GM19043 (cell line): ENCODE measurements around the gene OPTN.
"Not testable (repeated sequence)": the region's sequence is repeated elsewhere in the genome, so short reads cannot be mapped to it uniquely, and the experiment has no call there.

ENCODE experiments used
- ATAC-seq: cut with Tn5 transposase; IDR thresholded peaks from one replicate; pipeline ENCODE4 v1.9.1; 2021; ENCODE audit warnings: low read depth; ENCODE audit not compliant: unreplicated experiment

The OPTN gene

DNA sequence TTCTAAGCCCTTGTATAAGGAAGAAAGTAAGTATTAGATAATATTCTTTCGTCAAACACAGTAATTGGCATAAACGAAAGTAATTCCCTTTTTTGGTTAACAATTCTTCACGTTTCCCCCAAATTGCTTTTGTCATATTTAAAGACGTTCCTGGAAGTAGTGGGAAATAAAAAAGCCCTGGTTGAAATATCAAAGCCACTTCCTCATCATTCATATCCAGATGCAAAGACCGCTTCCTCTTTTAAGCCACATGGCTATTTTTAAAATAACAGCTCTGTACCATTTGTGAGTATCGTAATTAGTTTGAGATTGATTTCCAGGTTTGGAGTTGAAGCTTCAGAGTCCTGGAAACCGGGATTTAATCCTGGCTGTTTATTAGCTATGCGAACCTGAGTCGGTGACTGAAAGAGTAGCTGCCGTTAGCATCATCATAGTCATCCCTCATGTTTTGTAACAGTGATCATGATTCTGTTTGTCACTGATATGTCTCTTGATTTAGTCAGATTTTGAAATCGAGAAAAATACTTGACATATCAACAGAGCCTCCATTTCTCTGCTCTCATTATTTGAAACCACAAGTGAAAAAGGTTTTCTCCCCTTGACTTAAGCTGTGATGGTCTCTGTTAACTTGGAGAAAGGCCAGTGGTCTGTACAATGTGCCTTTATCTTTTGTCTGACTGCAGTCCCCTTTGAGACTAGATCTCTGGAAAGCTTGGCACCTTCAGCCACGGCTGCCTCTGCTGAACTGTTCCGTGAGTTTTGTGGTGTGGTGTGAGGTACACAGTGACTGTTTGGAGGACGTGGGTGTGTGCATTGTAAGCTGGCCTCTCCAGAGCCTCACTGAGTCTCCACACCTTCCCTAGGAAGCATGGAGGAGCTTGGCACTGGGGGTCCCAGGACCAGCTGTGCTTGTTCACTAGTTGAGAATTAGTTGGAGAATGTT lies 18.1 kb downstream of the OPTN start:
- no peak for ATAC-seq

DNA sequence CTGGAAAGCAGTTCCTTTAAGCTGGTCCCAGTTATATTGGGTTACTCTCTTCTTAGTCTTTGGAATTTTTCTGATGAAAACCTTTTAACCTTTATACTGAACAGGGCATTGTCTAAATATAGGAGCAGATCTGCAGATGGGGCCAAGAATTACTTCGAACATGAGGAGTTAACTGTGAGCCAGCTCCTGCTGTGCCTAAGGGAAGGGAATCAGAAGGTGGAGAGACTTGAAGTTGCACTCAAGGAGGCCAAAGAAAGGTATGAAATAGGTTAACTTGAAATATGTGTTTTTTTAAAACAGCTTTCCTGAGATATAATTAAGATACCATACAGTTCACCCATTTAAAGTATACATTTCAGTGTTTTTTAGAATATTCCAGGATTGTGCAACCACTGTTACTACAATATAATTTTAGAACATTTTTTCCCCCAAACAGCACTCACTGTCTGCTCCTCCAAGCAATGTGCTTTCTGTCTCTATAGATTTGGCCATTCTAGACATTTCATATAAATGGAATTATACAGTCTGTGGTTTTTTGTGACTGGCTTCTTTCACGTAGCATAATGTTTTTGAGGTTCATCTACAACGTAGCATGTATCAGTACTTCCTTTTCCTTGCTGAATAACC lies 18.9 kb downstream of the OPTN start:
- ATAC-seq: no peak

DNA sequence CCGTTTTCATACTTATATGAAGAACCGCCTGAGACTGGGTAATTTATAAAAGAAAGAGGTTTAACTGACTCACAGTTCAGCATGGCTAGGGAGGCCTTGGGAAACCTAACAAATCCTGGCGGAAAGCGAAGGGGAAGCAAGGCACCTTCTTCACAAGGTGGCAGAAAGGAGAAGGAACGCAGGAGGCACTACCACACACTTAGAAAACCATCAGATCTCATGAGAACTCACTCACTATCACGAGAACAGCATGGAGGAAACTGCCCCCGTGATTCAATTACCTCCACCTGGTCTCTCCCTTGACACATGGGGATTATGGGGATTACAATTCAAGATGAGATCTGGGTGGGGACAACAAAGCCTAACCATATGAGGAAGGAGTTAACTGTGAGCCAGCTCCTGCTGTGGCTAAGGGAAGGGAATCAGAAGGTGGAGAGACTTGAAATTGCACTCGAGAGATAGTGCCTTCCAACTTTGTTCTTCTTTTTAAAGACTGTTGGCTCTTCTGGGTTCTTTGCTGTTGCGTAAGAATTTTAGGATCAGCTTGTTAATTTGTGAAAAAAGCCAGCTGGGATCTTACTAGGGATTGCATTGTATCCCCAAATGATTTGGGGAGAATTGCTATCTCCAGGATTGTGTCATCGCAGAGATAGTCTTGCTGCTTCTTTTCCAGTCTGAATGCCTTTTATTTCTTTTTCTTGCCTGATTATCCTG lies 21.0 kb downstream of the OPTN start:
- ATAC-seq: no peak

DNA sequence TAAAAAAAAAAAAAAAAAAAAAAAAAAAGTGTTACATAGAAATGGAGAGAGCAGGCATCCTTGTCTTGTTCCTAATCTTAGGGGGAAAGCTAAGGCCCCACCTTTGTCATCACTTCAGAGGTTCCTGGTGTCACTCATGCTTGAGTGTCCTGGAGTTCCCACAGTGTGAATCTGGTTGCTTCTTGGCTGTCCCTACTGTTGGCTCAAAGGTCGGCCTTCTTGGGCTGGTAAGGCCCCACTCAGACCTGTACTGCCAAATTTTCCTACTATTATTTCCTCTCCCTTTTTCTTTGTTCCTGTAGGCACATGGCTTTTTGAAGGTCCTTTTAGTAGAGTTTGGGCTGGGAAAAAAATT lies 21.5 kb downstream of the OPTN start:
- no peak for ATAC-seq

DNA sequence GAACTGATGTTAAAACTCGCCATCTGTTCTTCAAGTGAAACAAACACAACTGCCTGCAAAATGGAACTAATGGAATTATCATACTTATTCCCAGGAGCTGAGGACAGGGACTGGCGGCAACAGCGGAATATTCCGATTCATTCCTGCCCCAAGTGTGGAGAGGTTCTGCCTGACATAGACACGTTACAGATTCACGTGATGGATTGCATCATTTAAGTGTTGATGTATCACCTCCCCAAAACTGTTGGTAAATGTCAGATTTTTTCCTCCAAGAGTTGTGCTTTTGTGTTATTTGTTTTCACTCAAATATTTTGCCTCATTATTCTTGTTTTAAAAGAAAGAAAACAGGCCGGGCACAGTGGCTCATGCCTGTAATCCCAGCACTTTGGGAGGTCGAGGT lies 36.7 kb downstream of the OPTN start:
- no peak for ATAC-seq

DNA sequence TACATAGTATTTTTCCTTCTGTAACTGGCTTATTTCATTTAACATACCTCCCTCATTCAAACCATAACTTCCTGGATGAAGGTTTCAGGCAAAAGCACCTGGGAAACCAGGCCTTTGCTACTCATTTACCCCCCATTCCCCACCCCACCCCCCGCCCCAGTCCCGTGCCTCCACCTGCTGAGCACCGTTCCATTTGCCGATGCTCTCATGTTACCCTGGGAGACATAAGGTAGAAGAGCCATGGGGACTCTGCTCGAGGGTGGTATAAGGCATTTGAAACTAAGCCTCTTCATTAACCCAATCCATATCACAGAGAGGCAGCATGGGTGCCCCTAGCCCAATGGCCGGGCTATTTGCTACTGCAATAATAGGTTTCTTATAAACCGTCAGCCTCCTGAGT lies 39.2 kb downstream of the OPTN start:
- no peak for ATAC-seq

DNA sequence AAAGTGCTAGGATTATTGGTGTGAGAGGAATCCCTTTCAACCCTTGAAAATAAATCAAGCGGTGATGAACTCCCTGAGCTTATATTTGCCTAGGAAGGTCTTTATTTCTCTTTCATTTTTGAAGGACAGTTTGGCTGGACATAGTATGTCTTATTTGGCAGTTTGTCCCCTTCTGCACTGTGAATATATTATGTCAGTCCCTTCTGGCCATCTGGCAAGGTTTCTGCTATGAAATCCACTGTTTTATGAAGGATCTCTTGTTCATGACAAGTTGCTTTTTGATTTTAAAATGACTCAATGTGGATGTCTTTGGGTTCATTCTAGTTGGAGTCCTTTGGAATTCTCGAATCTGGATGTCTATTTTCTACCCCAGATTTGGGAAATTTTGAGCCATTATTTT lies 39.7 kb downstream of the OPTN start:
- no peak for ATAC-seq

DNA sequence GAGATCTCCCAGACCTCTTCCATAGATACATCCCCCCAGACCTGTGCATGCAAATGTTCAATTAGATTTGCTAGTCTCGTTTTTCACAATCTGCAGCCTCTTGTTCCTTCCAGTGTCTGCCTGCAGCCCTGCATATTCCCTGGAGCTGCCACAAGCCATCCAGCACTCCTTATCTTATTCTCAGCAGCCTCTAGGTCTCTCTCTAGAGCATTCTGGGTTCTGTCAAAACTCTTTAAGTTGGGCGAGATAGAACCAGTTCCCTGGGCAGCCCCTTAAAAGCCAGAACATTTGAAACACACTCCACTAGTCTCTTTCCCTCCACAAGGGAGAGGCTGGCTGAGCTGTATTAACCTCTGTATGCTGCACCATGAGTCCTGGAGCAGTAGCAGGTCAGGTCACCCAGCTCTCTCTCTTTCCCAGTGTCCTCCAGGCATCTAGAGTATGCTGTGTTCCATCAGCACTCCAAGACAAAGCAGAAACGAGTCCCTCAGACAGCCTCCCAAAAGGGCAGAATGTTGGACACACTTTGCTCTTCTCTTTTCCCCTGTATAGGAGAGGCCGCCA lies 40.7 kb downstream of the OPTN start:
- ATAC-seq: no peak

DNA sequence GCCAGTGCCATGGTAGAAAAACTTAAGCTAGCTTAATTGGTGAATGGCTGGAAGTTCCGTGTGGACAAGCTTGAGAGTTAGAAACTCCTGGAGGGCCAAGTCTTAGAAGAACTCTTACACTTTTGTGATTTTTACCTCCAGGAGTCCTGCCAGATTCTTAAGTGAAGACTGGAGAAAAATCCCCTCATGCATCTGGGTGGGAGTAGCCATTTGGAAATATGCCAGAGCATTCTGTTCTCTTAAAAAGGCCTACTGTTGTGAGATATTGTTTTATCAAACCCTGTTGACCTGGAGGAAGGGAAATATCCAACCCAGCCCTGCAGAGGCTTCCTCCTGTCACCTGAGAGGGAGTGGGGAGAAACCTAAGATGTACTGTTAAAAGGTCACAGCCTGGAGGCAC lies 43.8 kb downstream of the OPTN start:
- no peak for ATAC-seq

DNA sequence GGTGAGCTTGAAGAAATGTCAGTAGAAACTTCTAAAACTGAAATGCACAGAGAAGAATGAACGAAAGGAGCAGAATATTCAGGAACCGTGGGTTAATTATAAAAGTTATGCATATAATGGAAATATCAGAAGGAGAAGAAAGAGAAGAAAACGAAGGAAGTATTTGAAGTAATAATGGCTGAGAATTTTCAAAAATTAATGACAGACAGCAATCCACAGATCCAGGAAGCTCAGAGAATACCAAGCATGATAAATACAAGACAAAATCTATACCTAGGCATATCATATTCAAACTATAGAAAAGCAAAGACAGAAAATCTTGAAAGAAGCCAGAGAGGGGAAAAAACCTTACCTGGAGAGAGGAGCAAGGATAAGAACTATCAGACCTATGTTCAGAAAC lies 44.9 kb downstream of the OPTN start:
- ATAC-seq: no peak

DNA sequence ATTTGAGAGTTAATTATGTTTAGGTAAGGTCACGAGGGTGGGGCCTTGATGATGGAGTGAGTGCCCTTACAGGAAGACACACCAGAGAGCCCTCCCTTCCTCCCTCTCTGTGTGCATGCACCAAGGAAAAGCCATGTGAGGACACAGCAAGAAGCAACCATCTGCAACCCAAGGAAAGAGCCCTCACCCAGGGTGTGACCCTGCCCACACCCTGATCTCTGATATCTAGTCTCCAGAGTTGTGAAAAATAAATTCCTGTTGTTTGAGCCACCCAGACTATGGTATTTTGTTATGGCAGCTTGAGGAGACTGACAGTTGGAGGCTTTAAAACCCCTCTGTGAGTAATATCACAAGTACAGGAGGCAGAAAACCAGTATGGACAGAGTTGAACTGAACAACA lies 46.4 kb downstream of the OPTN start:
- ATAC-seq: no peak

DNA sequence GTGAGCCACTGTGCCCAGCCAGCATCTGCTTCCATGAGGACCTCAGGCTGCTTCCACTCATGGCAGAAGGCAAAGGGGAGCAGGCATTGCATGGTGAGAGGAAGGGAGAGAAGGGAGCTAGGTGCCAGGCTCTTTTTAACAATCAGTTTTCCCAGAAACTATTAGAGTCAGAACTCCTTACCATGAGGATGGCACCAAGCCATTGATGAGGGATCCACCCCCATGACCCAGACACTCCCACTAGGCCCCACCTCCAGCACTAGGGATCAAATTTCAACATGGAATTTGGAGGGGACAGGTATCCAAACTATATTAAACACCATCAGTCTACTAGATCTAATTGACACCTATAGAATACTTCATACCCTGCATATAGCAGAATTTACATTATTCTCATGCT lies 47.2 kb downstream of the OPTN start:
- ATAC-seq: no peak

DNA sequence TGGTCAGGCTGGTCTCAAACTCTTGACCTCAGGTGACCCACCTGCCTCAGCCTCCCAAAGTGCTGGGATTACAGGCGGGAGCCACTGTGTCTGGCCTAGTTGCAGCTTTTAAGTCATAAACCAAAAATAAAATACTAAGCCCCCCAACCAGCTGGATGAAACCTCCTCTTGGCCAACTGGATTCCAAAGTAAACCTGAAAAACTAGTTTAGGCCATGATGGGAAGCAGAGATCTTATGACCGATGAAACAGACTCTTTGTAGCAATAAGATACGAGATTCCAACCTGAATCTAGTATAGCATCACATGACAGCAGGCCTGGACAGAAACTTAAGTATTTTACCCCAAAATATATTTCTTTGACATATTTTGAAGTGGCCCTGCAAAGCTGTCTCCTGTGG lies 52.3 kb downstream of the OPTN start:
- ATAC-seq: no peak

DNA sequence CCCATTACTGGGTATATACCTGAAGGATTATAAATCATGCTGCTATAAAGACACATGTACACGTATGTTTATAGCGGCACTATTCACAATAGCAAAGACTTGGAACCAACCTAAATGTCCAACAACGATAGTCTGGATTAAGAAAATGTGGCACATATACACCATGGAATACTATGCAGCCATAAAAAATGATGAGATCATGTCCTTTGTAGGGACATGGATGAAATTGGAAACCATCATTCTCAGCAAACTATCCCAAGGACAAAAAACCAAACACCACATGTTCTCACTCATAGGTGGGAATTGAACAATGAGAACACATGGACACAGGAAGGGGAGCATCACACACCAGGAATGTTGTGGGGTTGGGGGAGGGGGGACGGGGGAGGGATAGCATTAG lies 55.9 kb downstream of the OPTN start:
- not testable (repeated sequence) for ATAC-seq

DNA sequence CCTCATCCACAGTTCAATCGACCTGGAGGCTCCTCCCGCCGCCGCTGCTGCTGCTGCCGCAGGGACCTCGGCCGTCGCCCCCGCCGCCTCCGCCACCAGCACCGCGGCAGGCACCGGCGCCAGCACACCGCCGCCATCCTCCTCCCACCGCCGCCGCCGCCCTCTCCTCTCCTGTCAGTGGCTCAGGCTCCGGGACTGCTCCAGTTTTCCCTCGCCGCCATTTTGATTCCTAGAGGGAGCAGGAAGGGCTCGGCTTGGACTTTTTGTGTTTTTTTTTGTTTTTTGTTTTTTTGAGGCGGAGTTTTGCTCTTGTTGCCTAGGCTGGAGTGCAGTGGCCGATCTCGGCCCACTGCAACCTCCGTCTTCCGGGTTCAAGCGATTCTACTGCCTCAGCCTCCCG lies 58.4 kb downstream of the OPTN start:
- ATAC-seq: no peak

DNA sequence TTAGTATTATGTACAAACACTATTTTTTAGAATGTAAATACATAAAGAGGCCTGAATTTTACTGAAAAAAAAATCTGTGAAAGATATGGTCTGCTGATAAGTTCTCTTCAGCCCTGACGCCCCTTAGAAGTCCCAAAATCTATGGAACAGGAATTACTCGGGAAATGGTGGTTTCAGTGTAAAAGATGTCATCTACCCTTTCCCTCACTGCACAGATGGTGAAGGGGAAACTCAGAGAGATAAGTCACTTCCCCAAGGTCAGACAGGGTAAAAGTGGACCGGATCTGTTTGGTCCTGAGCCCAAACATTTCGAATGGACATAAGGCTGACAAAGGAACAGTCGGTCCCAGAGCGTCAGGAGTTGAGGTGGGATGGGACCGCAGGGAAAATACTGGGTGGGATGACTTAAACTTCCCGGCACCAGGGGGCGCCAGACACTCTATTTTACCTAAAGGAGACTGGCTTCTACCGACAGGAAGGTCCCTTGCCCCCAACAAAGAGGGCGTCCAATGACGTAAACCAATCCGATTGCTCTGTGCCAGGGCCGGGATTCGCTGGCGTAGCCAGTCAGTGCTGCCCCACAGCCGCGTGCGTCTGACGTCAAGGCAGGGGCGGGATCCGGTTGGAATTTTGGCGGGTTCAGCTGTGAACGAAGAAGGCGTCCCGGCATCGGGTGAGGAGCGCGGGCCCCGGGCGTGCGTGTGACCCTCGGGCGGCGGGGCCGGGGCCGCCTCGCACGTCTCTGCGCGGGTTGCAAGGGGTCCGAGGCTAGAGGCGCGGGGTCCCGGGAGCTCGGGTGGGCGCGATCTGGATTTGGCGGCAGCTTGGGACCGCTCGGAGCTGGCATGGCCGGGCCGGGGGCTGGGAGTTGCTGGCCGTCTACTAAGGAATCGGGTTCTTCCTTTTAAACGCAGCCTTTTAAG lies 61.2 kb downstream of the OPTN start, which contains the start of gene MCM10:
MCM10 (plus strand) TSS at position 625 of the 923 bp plus-strand sequence. CDS start 2,645 bp downstream, outside the sequence.
- peak; percentile 99 for ATAC-seq

DNA sequence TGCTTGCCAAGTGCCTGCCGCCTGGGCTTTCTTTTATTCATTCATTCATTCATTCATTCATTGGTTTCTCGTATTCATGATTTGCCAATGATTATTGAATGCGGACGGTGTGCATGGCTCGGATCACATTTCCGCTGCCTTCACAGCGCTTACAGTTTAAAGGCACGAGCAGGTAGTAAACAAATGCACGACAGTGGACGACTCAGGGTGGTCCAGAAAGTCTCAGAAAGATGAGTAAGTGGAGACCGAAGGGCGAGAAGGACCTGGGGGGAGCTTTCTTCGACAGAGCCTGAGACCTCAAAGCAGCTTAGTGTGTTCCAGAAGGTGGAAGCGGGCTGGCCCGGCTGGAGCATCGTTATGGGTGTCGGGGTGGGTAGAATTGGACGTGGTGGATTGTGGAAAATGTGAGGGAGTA lies 61.9 kb downstream of the OPTN start:
- ATAC-seq: peak; percentile 17

DNA sequence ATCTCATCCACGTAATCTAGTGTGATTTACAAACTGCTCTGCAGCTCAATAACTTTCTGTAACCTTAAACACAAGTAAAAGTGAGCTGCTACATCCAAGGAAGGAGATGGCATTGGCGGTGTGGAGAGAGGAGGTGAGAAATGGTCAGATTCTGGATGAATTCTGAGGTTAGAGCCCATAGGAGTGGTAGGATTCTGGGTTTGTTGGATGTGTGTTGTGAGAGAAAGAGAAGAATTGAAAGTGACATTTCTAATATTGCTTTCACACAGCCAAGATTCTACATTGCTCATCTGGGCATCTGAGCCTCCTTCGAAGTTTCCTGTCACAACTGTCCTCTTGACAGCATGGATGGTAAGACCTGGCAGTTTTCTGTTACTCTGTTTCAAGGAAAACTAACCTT lies 63.9 kb downstream of the OPTN start:
- ATAC-seq: no peak

DNA sequence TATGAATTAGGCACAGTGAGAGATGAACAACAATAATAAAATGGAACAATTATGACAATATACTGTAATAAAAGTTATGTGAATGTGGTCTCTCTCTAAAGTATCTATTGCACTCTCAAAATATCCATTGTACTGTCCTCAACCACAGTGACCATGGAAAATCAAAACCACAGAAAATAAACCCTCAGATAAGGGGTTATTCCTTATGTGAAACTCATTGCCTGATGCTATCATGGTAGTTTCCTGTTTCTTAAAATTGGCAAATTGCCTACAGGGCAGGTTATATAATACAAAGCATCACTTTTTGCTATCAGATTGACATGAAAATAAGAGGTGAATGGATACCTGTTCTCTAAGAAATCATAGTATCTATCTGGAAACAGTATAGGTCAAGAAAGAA lies 65.2 kb downstream of the OPTN start:
- ATAC-seq: no peak

DNA sequence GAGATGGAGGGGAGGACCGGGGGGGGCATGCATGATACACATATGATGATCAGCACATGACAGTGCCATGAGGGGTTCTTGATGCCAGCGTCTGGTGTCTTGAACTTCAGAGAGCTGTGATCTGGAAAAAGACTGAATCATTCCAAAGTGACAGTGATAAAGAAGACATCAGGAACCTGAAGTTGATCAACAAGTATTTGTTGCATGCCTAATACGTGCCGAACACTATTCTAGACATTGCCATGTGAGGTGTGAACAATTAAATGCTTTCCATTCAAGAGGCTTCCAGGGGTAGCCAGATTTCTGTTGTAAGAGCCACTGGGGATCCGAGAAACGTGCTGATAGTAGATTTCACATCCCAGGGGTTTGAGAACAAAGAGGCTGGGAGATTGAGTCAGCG lies 67.6 kb downstream of the OPTN start:
- no peak for ATAC-seq
